HEK293 (cell line): Measurements from ENCODE around the gene NEXN.

Experiments used
- CTCF ChIA-PET: fragments of 350-600 bp; formaldehyde crosslinking; extraction: SDS; loops from one replicate; lab custom pipeline; 2021; ENCODE audit warnings: antibody characterized with exemption; lab: Yijun Ruan, JAX
- POLR2A ChIA-PET: fragments of 300-600 bp; formaldehyde crosslinking; extraction: SDS; loops from one replicate; lab custom pipeline; 2020; ENCODE audit warnings: antibody characterized with exemption, inconsistent platforms; lab: Yijun Ruan, JAX
- H3K27ac ChIP-seq: fragments of 200-500 bp; sonication (Bioruptor generic); 2 replicates; pipeline ENCODE4 v1.5.1; 2014; ENCODE audit warnings: low read depth, low read length, control low read depth, inconsistent platforms; ENCODE audit errors: extremely low read depth
- H3K36me3 ChIP-seq, 2 experiments: fragments of 200-500 bp in 1 of 2; sonication (Bioruptor generic) in 1 of 2; 1 replicate in 1 of 2; 2 replicates in 1 of 2; pipeline ENCODE4 v1.5.1; 2014 to 2017; ENCODE audit warnings: inconsistent platforms in 2 of 2, low read length in 2 of 2; ENCODE audit not compliant: control insufficient read depth in 2 of 2, insufficient read depth in 1 of 2
- H3K4me1 ChIP-seq: fragments of 200-500 bp; sonication (Bioruptor generic); 2 replicates; pipeline ENCODE4 v1.5.1; 2014; ENCODE audit warnings: mild to moderate bottlenecking, low read length, inconsistent platforms; ENCODE audit not compliant: control insufficient read depth, insufficient read depth
- H3K4me3 ChIP-seq: 2 replicates; pipeline ENCODE4 v1.5.1; 2011; ENCODE audit warnings: low read depth, mild to moderate bottlenecking, control low read depth, low read length, moderate library complexity
- H3K9me3 ChIP-seq: fragments of 200-500 bp; sonication (Bioruptor generic); 2 replicates; pipeline ENCODE4 v1.5.1; 2014; ENCODE audit warnings: low read depth, low read length, inconsistent platforms; ENCODE audit not compliant: control insufficient read depth, insufficient read depth
- YY1 ChIP-seq: fragments of 450-650 bp; formaldehyde crosslinking; IDR thresholded peaks from 2 replicates; pipeline ENCODE4 v1.5.1; 2018; ENCODE audit warnings: missing biosample characterization, missing genetic modification characterization
- YY2 ChIP-seq: fragments of 450-650 bp; formaldehyde crosslinking; IDR thresholded peaks from 2 replicates; pipeline ENCODE4 v1.5.1; 2016; ENCODE audit warnings: missing biosample characterization, missing genetic modification characterization
- ZFHX2 ChIP-seq: fragments of 450-650 bp; formaldehyde crosslinking; conservative IDR thresholded peaks from 2 replicates; pipeline ENCODE4 v1.5.1; 2016; ENCODE audit warnings: missing biosample characterization, missing genetic modification characterization
- ZNF112 ChIP-seq: fragments of 450-650 bp; formaldehyde crosslinking; IDR thresholded peaks from 2 replicates; pipeline ENCODE4 v1.5.0; 2017; ENCODE audit warnings: missing biosample characterization, missing genetic modification characterization
- ZNF114 ChIP-seq: fragments of 450-650 bp; formaldehyde crosslinking; IDR thresholded peaks from 2 replicates; pipeline ENCODE4 v1.5.0; 2017; ENCODE audit warnings: missing biosample characterization, missing genetic modification characterization
- ZNF140 ChIP-seq: fragments of 450-650 bp; formaldehyde crosslinking; IDR thresholded peaks from 2 replicates; pipeline ENCODE4 v1.5.1; 2016; ENCODE audit warnings: missing biosample characterization, missing genetic modification characterization
- ZNF2 ChIP-seq: fragments of 450-650 bp; formaldehyde crosslinking; IDR thresholded peaks from 2 replicates; pipeline ENCODE4 v1.5.1; 2016; ENCODE audit warnings: missing biosample characterization, missing genetic modification characterization
- ZNF23 ChIP-seq: fragments of 450-650 bp; formaldehyde crosslinking; IDR thresholded peaks from 2 replicates; pipeline ENCODE4 v1.5.1; 2016; ENCODE audit warnings: missing biosample characterization, missing genetic modification characterization, borderline replicate concordance
- ZNF248 ChIP-seq: fragments of 450-650 bp; formaldehyde crosslinking; IDR thresholded peaks from 2 replicates; pipeline ENCODE4 v1.5.1; 2017; ENCODE audit warnings: missing biosample characterization, missing genetic modification characterization
- ZNF302 ChIP-seq: fragments of 450-650 bp; formaldehyde crosslinking; IDR thresholded peaks from 2 replicates; pipeline ENCODE4 v1.5.1; 2016; ENCODE audit warnings: missing biosample characterization, missing genetic modification characterization, low read depth
- ZNF366 ChIP-seq: fragments of 450-650 bp; formaldehyde crosslinking; conservative IDR thresholded peaks from 2 replicates; pipeline ENCODE4 v1.5.1; 2016; ENCODE audit warnings: missing biosample characterization, missing genetic modification characterization
- ZNF423 ChIP-seq: fragments of 450-650 bp; formaldehyde crosslinking; IDR thresholded peaks from 2 replicates; pipeline ENCODE4 v1.5.1; 2016; ENCODE audit warnings: missing biosample characterization, missing genetic modification characterization
- ZNF426 ChIP-seq: fragments of 450-650 bp; formaldehyde crosslinking; IDR thresholded peaks from 2 replicates; pipeline ENCODE4 v1.5.1; 2017; ENCODE audit warnings: missing biosample characterization, missing genetic modification characterization, mild to moderate bottlenecking, inconsistent platforms, moderate library complexity
- ZNF610 ChIP-seq: fragments of 450-650 bp; formaldehyde crosslinking; IDR thresholded peaks from 2 replicates; pipeline ENCODE4 v1.5.1; 2016; ENCODE audit warnings: missing biosample characterization, missing genetic modification characterization, borderline replicate concordance
- ZNF677 ChIP-seq: fragments of 450-650 bp; IDR thresholded peaks from 2 replicates; pipeline ENCODE4 v1.5.0; 2018; ENCODE audit warnings: missing biosample characterization, mild to moderate bottlenecking, missing genetic modification characterization, moderate library complexity
- ZNF837 ChIP-seq: fragments of 450-650 bp; formaldehyde crosslinking; IDR thresholded peaks from 2 replicates; pipeline ENCODE4 v1.5.1; 2016; ENCODE audit warnings: missing biosample characterization, missing genetic modification characterization
- TF ChIP-seq, protein P1 (sequence below): fragments of 450-650 bp; formaldehyde crosslinking; IDR thresholded peaks from 2 replicates; pipeline ENCODE4 v1.5.1; 2017; ENCODE audit warnings: missing biosample characterization, missing genetic modification characterization
- TF ChIP-seq, protein P2 (sequence below): fragments of 450-650 bp; formaldehyde crosslinking; IDR thresholded peaks from 2 replicates; pipeline ENCODE4 v1.5.1; 2016; ENCODE audit warnings: missing biosample characterization, missing genetic modification characterization
- TF ChIP-seq, protein P3 (sequence below): fragments of 450-650 bp; formaldehyde crosslinking; IDR thresholded peaks from 2 replicates; pipeline ENCODE4 v1.5.1; 2016; ENCODE audit warnings: missing biosample characterization, missing genetic modification characterization, borderline replicate concordance
- TF ChIP-seq, protein P4 (sequence below): fragments of 450-650 bp; formaldehyde crosslinking; IDR thresholded peaks from 2 replicates; pipeline ENCODE4 v1.5.1; 2016; ENCODE audit warnings: missing biosample characterization, missing genetic modification characterization
- TF ChIP-seq, protein P5 (sequence below): fragments of 450-650 bp; formaldehyde crosslinking; optimal IDR thresholded peaks from 2 replicates; pipeline ENCODE3; 2016; ENCODE audit warnings: missing biosample characterization, mild to moderate bottlenecking, missing genetic modification characterization

Gene NEXN

GRCh38 chr1:77882411-77882810 lies 6.0 kb upstream of the NEXN start (continued):
- TF ChIP-seq ZFHX2 (tag by site-specific recombination) (no peak), ZNF426 (tag by site-specific recombination) (no peak), ZNF140 (tag by site-specific recombination) (no peak), ZNF302 (tag by site-specific recombination) (no peak), YY2 (no peak)
- TF ChIP-seq, protein P1, sequence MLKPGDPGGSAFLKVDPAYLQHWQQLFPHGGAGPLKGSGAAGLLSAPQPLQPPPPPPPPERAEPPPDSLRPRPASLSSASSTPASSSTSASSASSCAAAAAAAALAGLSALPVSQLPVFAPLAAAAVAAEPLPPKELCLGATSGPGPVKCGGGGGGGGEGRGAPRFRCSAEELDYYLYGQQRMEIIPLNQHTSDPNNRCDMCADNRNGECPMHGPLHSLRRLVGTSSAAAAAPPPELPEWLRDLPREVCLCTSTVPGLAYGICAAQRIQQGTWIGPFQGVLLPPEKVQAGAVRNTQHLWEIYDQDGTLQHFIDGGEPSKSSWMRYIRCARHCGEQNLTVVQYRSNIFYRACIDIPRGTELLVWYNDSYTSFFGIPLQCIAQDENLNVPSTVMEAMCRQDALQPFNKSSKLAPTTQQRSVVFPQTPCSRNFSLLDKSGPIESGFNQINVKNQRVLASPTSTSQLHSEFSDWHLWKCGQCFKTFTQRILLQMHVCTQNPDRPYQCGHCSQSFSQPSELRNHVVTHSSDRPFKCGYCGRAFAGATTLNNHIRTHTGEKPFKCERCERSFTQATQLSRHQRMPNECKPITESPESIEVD = no peak

GRCh38 chr1:77888781-77889642 lies 588 bp downstream of the NEXN start:
- Histone ChIP-seq H3K4me3 (peak overlapping the region; percentile 96), H3K27ac (peak overlapping the region; percentile 91), H3K9me3 (no peaks in the 10 kb centered on the region), H3K4me1 (0 out of 2 replicates have a peak, but pooled peaks cover 3% of the 10 kb centered on the region), H3K36me3 (no peaks in the 10 kb centered on the region)
- POLR2A ChIA-PET = interaction anchor here (0.5 to 1.7 kb wide), 6 partner anchors 14 to 130 kb away, joined by 4 to 6 read pairs (median 5); partner anchors contain the start of genes DNAJB4, FUBP1, MIGA1 and USP33
- CTCF ChIA-PET = interaction anchor here (0.7 kb wide), 1 partner anchor 350 kb away, joined by 3 read pairs; no protein-coding TSS in a partner anchor
- TF ChIP-seq ZNF837 (tag by site-specific recombination) (no peak), ZNF23 (tag by site-specific recombination) (no peak), YY1 (no peak), ZNF610 (tag by site-specific recombination) (no peak), ZNF423 (no peak), ZNF366 (tag by site-specific recombination) (0 out of 2 replicates have a peak, but pooled peaks have one; percentile 20), ZNF114 (tag by site-specific recombination) (no peak), ZNF677 (tag by site-specific recombination) (no peak), ZNF248 (no peak), ZNF2 (tag by site-specific recombination) (no peak; the same call in 1 of the 2 replicates), ZNF112 (tag by site-specific recombination) (no peak)
- TF ChIP-seq, protein P2, sequence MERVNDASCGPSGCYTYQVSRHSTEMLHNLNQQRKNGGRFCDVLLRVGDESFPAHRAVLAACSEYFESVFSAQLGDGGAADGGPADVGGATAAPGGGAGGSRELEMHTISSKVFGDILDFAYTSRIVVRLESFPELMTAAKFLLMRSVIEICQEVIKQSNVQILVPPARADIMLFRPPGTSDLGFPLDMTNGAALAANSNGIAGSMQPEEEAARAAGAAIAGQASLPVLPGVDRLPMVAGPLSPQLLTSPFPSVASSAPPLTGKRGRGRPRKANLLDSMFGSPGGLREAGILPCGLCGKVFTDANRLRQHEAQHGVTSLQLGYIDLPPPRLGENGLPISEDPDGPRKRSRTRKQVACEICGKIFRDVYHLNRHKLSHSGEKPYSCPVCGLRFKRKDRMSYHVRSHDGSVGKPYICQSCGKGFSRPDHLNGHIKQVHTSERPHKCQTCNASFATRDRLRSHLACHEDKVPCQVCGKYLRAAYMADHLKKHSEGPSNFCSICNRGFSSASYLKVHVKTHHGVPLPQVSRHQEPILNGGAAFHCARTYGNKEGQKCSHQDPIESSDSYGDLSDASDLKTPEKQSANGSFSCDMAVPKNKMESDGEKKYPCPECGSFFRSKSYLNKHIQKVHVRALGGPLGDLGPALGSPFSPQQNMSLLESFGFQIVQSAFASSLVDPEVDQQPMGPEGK = peak; percentile 40; the same call in 1 of the 2 replicates
- TF ChIP-seq, protein P3, sequence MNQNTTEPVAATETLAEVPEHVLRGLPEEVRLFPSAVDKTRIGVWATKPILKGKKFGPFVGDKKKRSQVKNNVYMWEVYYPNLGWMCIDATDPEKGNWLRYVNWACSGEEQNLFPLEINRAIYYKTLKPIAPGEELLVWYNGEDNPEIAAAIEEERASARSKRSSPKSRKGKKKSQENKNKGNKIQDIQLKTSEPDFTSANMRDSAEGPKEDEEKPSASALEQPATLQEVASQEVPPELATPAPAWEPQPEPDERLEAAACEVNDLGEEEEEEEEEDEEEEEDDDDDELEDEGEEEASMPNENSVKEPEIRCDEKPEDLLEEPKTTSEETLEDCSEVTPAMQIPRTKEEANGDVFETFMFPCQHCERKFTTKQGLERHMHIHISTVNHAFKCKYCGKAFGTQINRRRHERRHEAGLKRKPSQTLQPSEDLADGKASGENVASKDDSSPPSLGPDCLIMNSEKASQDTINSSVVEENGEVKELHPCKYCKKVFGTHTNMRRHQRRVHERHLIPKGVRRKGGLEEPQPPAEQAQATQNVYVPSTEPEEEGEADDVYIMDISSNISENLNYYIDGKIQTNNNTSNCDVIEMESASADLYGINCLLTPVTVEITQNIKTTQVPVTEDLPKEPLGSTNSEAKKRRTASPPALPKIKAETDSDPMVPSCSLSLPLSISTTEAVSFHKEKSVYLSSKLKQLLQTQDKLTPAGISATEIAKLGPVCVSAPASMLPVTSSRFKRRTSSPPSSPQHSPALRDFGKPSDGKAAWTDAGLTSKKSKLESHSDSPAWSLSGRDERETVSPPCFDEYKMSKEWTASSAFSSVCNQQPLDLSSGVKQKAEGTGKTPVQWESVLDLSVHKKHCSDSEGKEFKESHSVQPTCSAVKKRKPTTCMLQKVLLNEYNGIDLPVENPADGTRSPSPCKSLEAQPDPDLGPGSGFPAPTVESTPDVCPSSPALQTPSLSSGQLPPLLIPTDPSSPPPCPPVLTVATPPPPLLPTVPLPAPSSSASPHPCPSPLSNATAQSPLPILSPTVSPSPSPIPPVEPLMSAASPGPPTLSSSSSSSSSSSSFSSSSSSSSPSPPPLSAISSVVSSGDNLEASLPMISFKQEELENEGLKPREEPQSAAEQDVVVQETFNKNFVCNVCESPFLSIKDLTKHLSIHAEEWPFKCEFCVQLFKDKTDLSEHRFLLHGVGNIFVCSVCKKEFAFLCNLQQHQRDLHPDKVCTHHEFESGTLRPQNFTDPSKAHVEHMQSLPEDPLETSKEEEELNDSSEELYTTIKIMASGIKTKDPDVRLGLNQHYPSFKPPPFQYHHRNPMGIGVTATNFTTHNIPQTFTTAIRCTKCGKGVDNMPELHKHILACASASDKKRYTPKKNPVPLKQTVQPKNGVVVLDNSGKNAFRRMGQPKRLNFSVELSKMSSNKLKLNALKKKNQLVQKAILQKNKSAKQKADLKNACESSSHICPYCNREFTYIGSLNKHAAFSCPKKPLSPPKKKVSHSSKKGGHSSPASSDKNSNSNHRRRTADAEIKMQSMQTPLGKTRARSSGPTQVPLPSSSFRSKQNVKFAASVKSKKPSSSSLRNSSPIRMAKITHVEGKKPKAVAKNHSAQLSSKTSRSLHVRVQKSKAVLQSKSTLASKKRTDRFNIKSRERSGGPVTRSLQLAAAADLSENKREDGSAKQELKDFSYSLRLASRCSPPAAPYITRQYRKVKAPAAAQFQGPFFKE (tag by site-specific recombination) = no peak
- TF ChIP-seq, protein P4, sequence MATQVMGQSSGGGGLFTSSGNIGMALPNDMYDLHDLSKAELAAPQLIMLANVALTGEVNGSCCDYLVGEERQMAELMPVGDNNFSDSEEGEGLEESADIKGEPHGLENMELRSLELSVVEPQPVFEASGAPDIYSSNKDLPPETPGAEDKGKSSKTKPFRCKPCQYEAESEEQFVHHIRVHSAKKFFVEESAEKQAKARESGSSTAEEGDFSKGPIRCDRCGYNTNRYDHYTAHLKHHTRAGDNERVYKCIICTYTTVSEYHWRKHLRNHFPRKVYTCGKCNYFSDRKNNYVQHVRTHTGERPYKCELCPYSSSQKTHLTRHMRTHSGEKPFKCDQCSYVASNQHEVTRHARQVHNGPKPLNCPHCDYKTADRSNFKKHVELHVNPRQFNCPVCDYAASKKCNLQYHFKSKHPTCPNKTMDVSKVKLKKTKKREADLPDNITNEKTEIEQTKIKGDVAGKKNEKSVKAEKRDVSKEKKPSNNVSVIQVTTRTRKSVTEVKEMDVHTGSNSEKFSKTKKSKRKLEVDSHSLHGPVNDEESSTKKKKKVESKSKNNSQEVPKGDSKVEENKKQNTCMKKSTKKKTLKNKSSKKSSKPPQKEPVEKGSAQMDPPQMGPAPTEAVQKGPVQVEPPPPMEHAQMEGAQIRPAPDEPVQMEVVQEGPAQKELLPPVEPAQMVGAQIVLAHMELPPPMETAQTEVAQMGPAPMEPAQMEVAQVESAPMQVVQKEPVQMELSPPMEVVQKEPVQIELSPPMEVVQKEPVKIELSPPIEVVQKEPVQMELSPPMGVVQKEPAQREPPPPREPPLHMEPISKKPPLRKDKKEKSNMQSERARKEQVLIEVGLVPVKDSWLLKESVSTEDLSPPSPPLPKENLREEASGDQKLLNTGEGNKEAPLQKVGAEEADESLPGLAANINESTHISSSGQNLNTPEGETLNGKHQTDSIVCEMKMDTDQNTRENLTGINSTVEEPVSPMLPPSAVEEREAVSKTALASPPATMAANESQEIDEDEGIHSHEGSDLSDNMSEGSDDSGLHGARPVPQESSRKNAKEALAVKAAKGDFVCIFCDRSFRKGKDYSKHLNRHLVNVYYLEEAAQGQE (tag by site-specific recombination) = no peak
- TF ChIP-seq, protein P5, sequence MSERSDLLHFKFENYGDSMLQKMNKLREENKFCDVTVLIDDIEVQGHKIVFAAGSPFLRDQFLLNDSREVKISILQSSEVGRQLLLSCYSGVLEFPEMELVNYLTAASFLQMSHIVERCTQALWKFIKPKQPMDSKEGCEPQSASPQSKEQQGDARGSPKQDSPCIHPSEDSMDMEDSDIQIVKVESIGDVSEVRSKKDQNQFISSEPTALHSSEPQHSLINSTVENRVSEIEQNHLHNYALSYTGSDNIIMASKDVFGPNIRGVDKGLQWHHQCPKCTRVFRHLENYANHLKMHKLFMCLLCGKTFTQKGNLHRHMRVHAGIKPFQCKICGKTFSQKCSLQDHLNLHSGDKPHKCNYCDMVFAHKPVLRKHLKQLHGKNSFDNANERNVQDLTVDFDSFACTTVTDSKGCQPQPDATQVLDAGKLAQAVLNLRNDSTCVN (tag by site-specific recombination) = peak; percentile 46
